Activated T-cell treated with anti-CD3 and anti-CD28 coated beads for 1 hour (primary cell): Measurements from ENCODE around the gene CALCOCO2.
"Not testable (repeated sequence)": the region's sequence is repeated elsewhere in the genome, so short reads cannot be mapped to it uniquely, and the experiment has no call there.

Experiments used
- DNase-seq: peaks from one replicate; pipeline ENCODE4 v3.0.0-alpha.2; 2020; ENCODE audit warnings: low read depth

CALCOCO2 gene

GRCh38 chr17:48820936-48821335 lies 9.9 kb upstream of the CALCOCO2 start:
- DNase-seq = not testable (repeated sequence)

- DNase-seq = no peak
Measured at GRCh38 chr17:48825446-48826381, 5.1 kb upstream of the CALCOCO2 start.

- no peak for DNase-seq
Measured at GRCh38 chr17:48831549-48831883, 681 bp downstream of the CALCOCO2 start.

- no peak for DNase-seq
Measured at GRCh38 chr17:48834973-48835372, 4.1 kb downstream of the CALCOCO2 start.

- DNase-seq = no peak
Measured at GRCh38 chr17:48835971-48836370, 5.1 kb downstream of the CALCOCO2 start.

GRCh38 chr17:48837458-48837857 lies 6.6 kb downstream of the CALCOCO2 start:
- DNase-seq = not testable (repeated sequence)

- DNase-seq = no peak
Measured at GRCh38 chr17:48840441-48840840, 9.6 kb downstream of the CALCOCO2 start.

- DNase-seq = no peak
Measured at GRCh38 chr17:48841395-48841831, 10.6 kb downstream of the CALCOCO2 start.

- no peak for DNase-seq
Measured at GRCh38 chr17:48842746-48843145, 11.9 kb downstream of the CALCOCO2 start.

GRCh38 chr17:48843187-48843900 lies 12.5 kb downstream of the CALCOCO2 start:
- no peak for DNase-seq

- no peak for DNase-seq
Measured at GRCh38 chr17:48850792-48851323, 20.0 kb downstream of the CALCOCO2 start.

- DNase-seq = no peak
Measured at GRCh38 chr17:48854774-48855476, 24.1 kb downstream of the CALCOCO2 start.

- no peak for DNase-seq
Measured at GRCh38 chr17:48856122-48856821, 25.4 kb downstream of the CALCOCO2 start.

- no peak for DNase-seq
Measured at GRCh38 chr17:48860034-48860433, 29.2 kb downstream of the CALCOCO2 start.

- no peak for DNase-seq
Measured at GRCh38 chr17:48860456-48860855, 29.6 kb downstream of the CALCOCO2 start.

GRCh38 chr17:48868916-48869500 lies 38.2 kb downstream of the CALCOCO2 start:
- DNase-seq = no peak

GRCh38 chr17:48869821-48870318 lies 39.0 kb downstream of the CALCOCO2 start:
- DNase-seq = no peak

GRCh38 chr17:48871035-48871550 lies 40.3 kb downstream of the CALCOCO2 start:
- no peak for DNase-seq

GRCh38 chr17:48871551-48872351 lies 40.9 kb downstream of the CALCOCO2 start:
- DNase-seq = no peak

GRCh38 chr17:48872409-48872808 lies 41.6 kb downstream of the CALCOCO2 start:
- not testable (repeated sequence) for DNase-seq
